HCT116 (cell line): ENCODE data around the gene TXNDC17. TPM values are rescaled to one million over a fixed set of nuclear protein-coding genes. Genes with fewer than 3 reads are reported as not detected.

Experiments
- ATAC-seq: fragments of 200-7000 bp; cut with Tn5 transposase; 2 replicates; pipeline ENCODE4 v1.9.1; 2020; ENCODE audit warnings: mild to moderate bottlenecking, moderate library complexity
- BruUV-seq: library from RNA; stranded (reverse); fragments of 400-500 nt; replicated peaks from 2 replicates; lab custom pipeline; 2021; lab: Mats Ljungman, UMichigan
- CTCF ChIA-PET: fragments of 300-600 bp; sonication (Branson Sonifier 250); formaldehyde crosslinking; loops from one replicate; lab custom pipeline; 2021; ENCODE audit warnings: antibody characterized with exemption; lab: Charles Lee
- POLR2A ChIA-PET: fragments of 300-600, 350-600 bp; sonication (Branson Sonifier 250); formaldehyde crosslinking; loops from one replicate; lab custom pipeline; 2021; ENCODE audit warnings: antibody characterized with exemption; lab: Charles Lee
- RAD21 ChIA-PET, 2 experiments: fragments of 300-600 bp; sonication (Branson Sonifier 250); formaldehyde crosslinking; loops; one replicate each; lab custom pipeline; 2023; ENCODE audit warnings: low total read pairs in 2 of 2; ENCODE audit not compliant: uncharacterized antibody in 2 of 2, unreplicated experiment in 2 of 2, low non-redundant PET in 1 of 2; lab: Charles Lee
- DNase-seq: peaks from one replicate; pipeline ENCODE4 v3.0.0-alpha.2; 2010; ENCODE audit warnings: low read depth, low spot score
- H2AFZ ChIP-seq: fragments of 200-600 bp; shearing (Covaris generic), sonication (generic); 2 replicates; pipeline ENCODE4 v1.6.1; 2017; ENCODE audit warnings: low read depth, mixed run types, mixed read lengths, antibody characterized with exemption, low read length; ENCODE audit not compliant: poor library complexity, severe bottlenecking
- H3K27ac ChIP-seq: 2 replicates; pipeline ENCODE4 v1.5.1; 2012; ENCODE audit warnings: low read depth, low read length
- H3K27me3 ChIP-seq: fragments of 200-600 bp; sonication (generic); 2 replicates; pipeline ENCODE4 v1.6.1; 2016; ENCODE audit warnings: mixed run types, low read length, mixed read lengths; ENCODE audit not compliant: insufficient read depth
- H3K36me3 ChIP-seq, 2 experiments: fragments of 200-500 bp in 1 of 2; fragments of 200-600 bp in 1 of 2; sonication (Bioruptor generic) in 1 of 2; sonication (generic) in 1 of 2; 2 replicates each; pipeline versions ENCODE4 v1.5.1 to v1.6.1; 2014 to 2016; ENCODE audit warnings: low read length in 2 of 2, inconsistent platforms in 1 of 2, mixed read lengths in 1 of 2, mixed run types in 1 of 2; ENCODE audit not compliant: insufficient read depth in 2 of 2, control insufficient read depth in 1 of 2
- H3K4me1 ChIP-seq, 2 experiments: fragments of 200-600 bp in 1 of 2; sonication (generic) in 1 of 2; 2 replicates each; pipeline versions ENCODE4 v1.5.1 to v1.6.1; 2012 to 2017; ENCODE audit warnings: low read length in 2 of 2, inconsistent platforms in 1 of 2, mild to moderate bottlenecking in 1 of 2, mixed read lengths in 1 of 2, mixed run types in 1 of 2, moderate library complexity in 1 of 2; ENCODE audit not compliant: insufficient read depth in 2 of 2, control insufficient read depth in 1 of 2
- H3K4me2 ChIP-seq: fragments of 200-600 bp; sonication (generic); 2 replicates; pipeline ENCODE4 v1.6.1; 2017; ENCODE audit warnings: mixed run types, low read length, mixed read lengths
- H3K4me3 ChIP-seq, 2 experiments: fragments of 200-600 bp in 1 of 2; sonication (generic) in 1 of 2; replicated peaks in 1 of 2; 2 replicates each; pipeline ENCODE4 v1.5.1; 2011 to 2016; ENCODE audit warnings: low read length in 2 of 2, control low read depth in 1 of 2, low read depth in 1 of 2, mild to moderate bottlenecking in 1 of 2, mixed read lengths in 1 of 2, mixed run types in 1 of 2
- H3K79me2 ChIP-seq: fragments of 200-600 bp; sonication (generic); 2 replicates; pipeline ENCODE4 v1.6.1; 2017; ENCODE audit warnings: mild to moderate bottlenecking, mixed run types, low read length, moderate library complexity, mixed read lengths; ENCODE audit not compliant: insufficient read depth
- H3K9ac ChIP-seq: fragments of 200-600 bp; sonication (generic); 2 replicates; pipeline ENCODE4 v1.6.1; 2016; ENCODE audit warnings: low read length, mixed read lengths
- H3K9me2 ChIP-seq: fragments of 200-600 bp; sonication (generic), shearing (Covaris generic); 2 replicates; pipeline ENCODE4 v1.6.1; 2017; ENCODE audit warnings: mixed run types, mild to moderate bottlenecking, moderate library complexity; ENCODE audit not compliant: insufficient read depth
- H3K9me3 ChIP-seq, 2 experiments: fragments of 200-500 bp in 1 of 2; fragments of 200-600 bp in 1 of 2; sonication (Bioruptor generic) in 1 of 2; sonication (generic) in 1 of 2; 2 replicates each; pipeline ENCODE4 v1.6.1; 2014 to 2017; ENCODE audit warnings: low read length in 2 of 2, mixed read lengths in 2 of 2, inconsistent platforms in 1 of 2, low read depth in 1 of 2, mild to moderate bottlenecking in 1 of 2, mixed run types in 1 of 2, moderate library complexity in 1 of 2; ENCODE audit not compliant: control insufficient read depth in 1 of 2, insufficient read depth in 1 of 2
- H4K20me1 ChIP-seq: fragments of 200-600 bp; sonication (generic), shearing (Covaris generic); 2 replicates; pipeline ENCODE4 v1.6.1; 2017; ENCODE audit warnings: mixed run types, mild to moderate bottlenecking, moderate library complexity; ENCODE audit not compliant: insufficient read depth
- ATF3 ChIP-seq: IDR thresholded peaks from 2 replicates; pipeline ENCODE4 v1.6.1; 2012
- CBX3 ChIP-seq: IDR thresholded peaks from 2 replicates; pipeline ENCODE4 v1.6.1; 2012; ENCODE audit warnings: low read depth
- CEBPB ChIP-seq: IDR thresholded peaks from 2 replicates; pipeline ENCODE4 v1.6.1; 2012; ENCODE audit warnings: low read depth
- CTCF ChIP-seq, 3 experiments: fragments of 200-600 bp in 1 of 3; sonication (generic) in 1 of 3; IDR thresholded peaks in 2 of 3; conservative IDR thresholded peaks in 1 of 3; 2 replicates each; pipeline ENCODE4 v1.5.1; 2012 to 2017; ENCODE audit warnings: low read depth in 2 of 3, low read length in 2 of 3, antibody characterized with exemption in 1 of 3, borderline replicate concordance in 1 of 3, control low read depth in 1 of 3, mild to moderate bottlenecking in 1 of 3, mixed read lengths in 1 of 3, mixed run types in 1 of 3, moderate library complexity in 1 of 3; ENCODE audit not compliant: insufficient read depth in 1 of 3
- EGR1 ChIP-seq: IDR thresholded peaks from 2 replicates; pipeline ENCODE4 v1.6.1; 2012; ENCODE audit warnings: low read depth
- ELF1 ChIP-seq: IDR thresholded peaks from 2 replicates; pipeline ENCODE4 v1.6.1; 2012; ENCODE audit warnings: low read depth, borderline replicate concordance
- EZH2 ChIP-seq: fragments of 200-600 bp; sonication (generic); IDR thresholded peaks from 2 replicates; pipeline ENCODE4 v1.6.1; 2017; ENCODE audit warnings: antibody characterized with exemption, mixed run types
- FOSL1 ChIP-seq: IDR thresholded peaks from 2 replicates; pipeline ENCODE4 v1.6.1; 2012; ENCODE audit warnings: low read depth
- JUND ChIP-seq: IDR thresholded peaks from 2 replicates; pipeline ENCODE4 v1.6.1; 2012
- MAX ChIP-seq: IDR thresholded peaks from 2 replicates; pipeline ENCODE4 v1.6.1; 2012
- POLR2A ChIP-seq: IDR thresholded peaks from 2 replicates; pipeline ENCODE4 v1.7.0; 2011; ENCODE audit warnings: borderline replicate concordance; ENCODE audit not compliant: insufficient read depth, insufficient read length; ENCODE audit errors: extremely low read depth
- POLR2AphosphoS5 ChIP-seq: IDR thresholded peaks from 2 replicates; pipeline ENCODE4 v1.6.1; 2011; ENCODE audit warnings: mild to moderate bottlenecking, low read depth, low read length, moderate library complexity
- REST ChIP-seq: IDR thresholded peaks from 2 replicates; pipeline ENCODE4 v1.6.1; 2012; ENCODE audit warnings: low read depth
- SIN3A ChIP-seq: IDR thresholded peaks from 2 replicates; pipeline ENCODE4 v1.6.1; 2012; ENCODE audit warnings: low read depth
- SP1 ChIP-seq: IDR thresholded peaks from 2 replicates; pipeline ENCODE4 v1.6.1; 2012; ENCODE audit warnings: low read depth
- SRF ChIP-seq: IDR thresholded peaks from 2 replicates; pipeline ENCODE4 v1.6.1; 2012; ENCODE audit warnings: low read depth
- YY1 ChIP-seq: IDR thresholded peaks from 2 replicates; pipeline ENCODE4 v1.6.1; 2011; ENCODE audit warnings: low read length, low read depth, moderate library complexity, mild to moderate bottlenecking; ENCODE audit not compliant: insufficient replicate concordance; ENCODE audit errors: extremely low read depth
- ZFX ChIP-seq: fragments of 450-650 bp; IDR thresholded peaks from 2 replicates; pipeline ENCODE4 v1.6.1; 2017
- ZNF274 ChIP-seq: fragments of 200-500 bp; sonication (Bioruptor generic); IDR thresholded peaks from 2 replicates; pipeline ENCODE4 v1.6.1; 2014; ENCODE audit warnings: mild to moderate bottlenecking, low read depth, low read length, inconsistent platforms
- intact Hi-C: fragments of 100-400 bp; cut with micrococcal nuclease; formaldehyde crosslinking; loops from 2 replicates; pipeline ENCODE4 v1.10.0; 2022
- total RNA-seq: library from RNA; stranded (reverse); gene quantifications from one replicate; pipeline ENCODE4 v1.2.1, GENCODE V29; 2021; ENCODE audit not compliant: unreplicated experiment
- TF ChIP-seq, protein P1 (sequence below): IDR thresholded peaks from 2 replicates; pipeline ENCODE4 v1.6.1; 2011; ENCODE audit warnings: mild to moderate bottlenecking, low read length, moderate library complexity; ENCODE audit not compliant: insufficient replicate concordance; ENCODE audit errors: extremely low read depth

The TXNDC17 gene
- total RNA-seq, 1 experiment from 2014 or later: 121 TPM

- H3K27ac ChIP-seq: no peak overlapping the region
- BruUV-seq: no TSS peak
- H3K36me3 ChIP-seq: no peaks in the 10 kb centered on the region
- no peaks in the 10 kb centered on the region for H3K9me3 ChIP-seq
- ChIA-PET RAD21 (no interaction called here), CTCF (no interaction called here), POLR2A (no interaction called here)
- no peaks in the 10 kb centered on the region for H3K79me2 ChIP-seq
- H4K20me1 ChIP-seq: no peaks in the 10 kb centered on the region
- H3K4me2 ChIP-seq: no peak overlapping the region
- no peaks in the 10 kb centered on the region for H3K4me1 ChIP-seq
- intact Hi-C loops: no loop called here
- no peak overlapping the region for H3K4me3 ChIP-seq
- no peaks in the 10 kb centered on the region for H3K9me2 ChIP-seq
- ATAC-seq (no peak), DNase-seq (no peak)
- H3K9ac ChIP-seq: no peak overlapping the region
- H3K27me3 ChIP-seq: no peaks in the 10 kb centered on the region
- TF ChIP-seq YY1 (no peak), SIN3A (no peak), ELF1 (no peak), SP1 (no peak), JUND (no peak), MAX (no peak), CTCF (IDR thresholded peaks at IDR 0.05 in 2 of 3, conservative IDR thresholded peaks at IDR 0.05 in 1 of 3; ENCODE audit: borderline replicate concordance in 1 of 3, insufficient read depth in 1 of 3, low read depth in 2 of 3, low read length in 2 of 3) (no peak), ZNF274 (no peak), SRF (no peak), FOSL1 (no peak), EZH2 (no peak), POLR2A (no peak), CEBPB (no peak), CBX3 (no peak), POLR2AphosphoS5 (no peak), ZFX (no peak), EGR1 (no peak), REST (no peak), ATF3 (no peak)
- TF ChIP-seq, protein P1, sequence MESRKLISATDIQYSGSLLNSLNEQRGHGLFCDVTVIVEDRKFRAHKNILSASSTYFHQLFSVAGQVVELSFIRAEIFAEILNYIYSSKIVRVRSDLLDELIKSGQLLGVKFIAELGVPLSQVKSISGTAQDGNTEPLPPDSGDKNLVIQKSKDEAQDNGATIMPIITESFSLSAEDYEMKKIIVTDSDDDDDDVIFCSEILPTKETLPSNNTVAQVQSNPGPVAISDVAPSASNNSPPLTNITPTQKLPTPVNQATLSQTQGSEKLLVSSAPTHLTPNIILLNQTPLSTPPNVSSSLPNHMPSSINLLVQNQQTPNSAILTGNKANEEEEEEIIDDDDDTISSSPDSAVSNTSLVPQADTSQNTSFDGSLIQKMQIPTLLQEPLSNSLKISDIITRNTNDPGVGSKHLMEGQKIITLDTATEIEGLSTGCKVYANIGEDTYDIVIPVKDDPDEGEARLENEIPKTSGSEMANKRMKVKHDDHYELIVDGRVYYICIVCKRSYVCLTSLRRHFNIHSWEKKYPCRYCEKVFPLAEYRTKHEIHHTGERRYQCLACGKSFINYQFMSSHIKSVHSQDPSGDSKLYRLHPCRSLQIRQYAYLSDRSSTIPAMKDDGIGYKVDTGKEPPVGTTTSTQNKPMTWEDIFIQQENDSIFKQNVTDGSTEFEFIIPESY: no peak
- H2AFZ ChIP-seq: no peak overlapping the region
Observed at GRCh38 chr17:6682339-6682738, 41.5 kb downstream of the TXNDC17 start.
